GM12873 (cell line): ENCODE measurements around the gene FAF2.

Experiments used
- CTCF ChIP-seq: IDR thresholded peaks from 2 replicates; pipeline ENCODE4 v1.5.1; 2012; ENCODE audit warnings: low read depth, mild to moderate bottlenecking, moderate library complexity, low read length, control low read depth; ENCODE audit not compliant: insufficient read depth; ENCODE audit errors: missing control alignments

FAF2 gene

GRCh38 chr5:176407456-176408251 lies 40.5 kb upstream of the FAF2 start:
- TF ChIP-seq CTCF = no peak

GRCh38 chr5:176408590-176408989 lies 39.6 kb upstream of the FAF2 start:
- no peak for TF ChIP-seq CTCF

GRCh38 chr5:176409765-176410164 lies 38.4 kb upstream of the FAF2 start:
- TF ChIP-seq CTCF = no peak

GRCh38 chr5:176410486-176411180 lies 37.6 kb upstream of the FAF2 start:
- TF ChIP-seq CTCF = no peak

- TF ChIP-seq CTCF = no peak
Measured at GRCh38 chr5:176412517-176413254, 35.5 kb upstream of the FAF2 start.

- no peak for TF ChIP-seq CTCF
Measured at GRCh38 chr5:176413255-176413565, 35.0 kb upstream of the FAF2 start.

GRCh38 chr5:176413709-176414191 lies 34.4 kb upstream of the FAF2 start:
- TF ChIP-seq CTCF = no peak
